ENCODE results near the gene KCNK15. TPM values are rescaled to one million over a fixed set of nuclear protein-coding genes. Genes with fewer than 3 reads are reported as not detected.

The KCNK15 gene
- total RNA-seq, 1 donor from 2014 or later = 3.1 TPM

GRCh38 chr20:44735816-44736169, 9.9 kb upstream of the KCNK15 start:
- no peak for DNase-seq (ENCODE audit: low spot score)

- no peak for DNase-seq (ENCODE audit: low spot score)
Observed at GRCh38 chr20:44736170-44737021, 9.3 kb upstream of the KCNK15 start.

GRCh38 chr20:44737116-44737515, 8.5 kb upstream of the KCNK15 start:
- DNase-seq (ENCODE audit: low spot score) = no peak

GRCh38 chr20:44738813-44739477, 6.7 kb upstream of the KCNK15 start:
- DNase-seq (ENCODE audit: low spot score) = no peak

- DNase-seq (ENCODE audit: low spot score) = no peak
Observed at GRCh38 chr20:44739942-44740341, 5.7 kb upstream of the KCNK15 start.

- no peak for DNase-seq (ENCODE audit: low spot score)
Observed at GRCh38 chr20:44742304-44743079, 3.2 kb upstream of the KCNK15 start.

GRCh38 chr20:44743080-44743701, 2.5 kb upstream of the KCNK15 start:
- DNase-seq (ENCODE audit: low spot score) = no peak

- no peak for DNase-seq (ENCODE audit: low spot score)
Observed at GRCh38 chr20:44743916-44744655, 1.6 kb upstream of the KCNK15 start.

GRCh38 chr20:44745122-44745597, 505 bp upstream of the KCNK15 start:
- no peak for DNase-seq (ENCODE audit: low spot score)

GRCh38 chr20:44746367-44747165, 901 bp downstream of the KCNK15 start:
- no peak for DNase-seq (ENCODE audit: low spot score)

- DNase-seq (ENCODE audit: low spot score) = no peak
Observed at GRCh38 chr20:44747166-44748004, 1.7 kb downstream of the KCNK15 start.

- no peak for DNase-seq (ENCODE audit: low spot score)
Observed at GRCh38 chr20:44748005-44748370, 2.3 kb downstream of the KCNK15 start.

GRCh38 chr20:44750081-44750805, 4.6 kb downstream of the KCNK15 start:
- DNase-seq (ENCODE audit: low spot score) = no peak

GRCh38 chr20:44752099-44752931, 6.7 kb downstream of the KCNK15 start:
- DNase-seq (ENCODE audit: low spot score) = no peak

GRCh38 chr20:44754554-44754953, 8.9 kb downstream of the KCNK15 start:
- DNase-seq (ENCODE audit: low spot score) = no peak

GRCh38 chr20:44756011-44756688, 10.5 kb downstream of the KCNK15 start:
- DNase-seq (ENCODE audit: low spot score) = no peak

- no peak for DNase-seq (ENCODE audit: low spot score)
Observed at GRCh38 chr20:44756956-44757355, 11.3 kb downstream of the KCNK15 start.
